LoVo (cell line): ENCODE data around the gene ANTXRL.
"Not testable (repeated sequence)": the region's sequence is repeated elsewhere in the genome, so short reads cannot be mapped to it uniquely, and the experiment has no call there.

ENCODE experiments used
- DNase-seq: peaks from one replicate; pipeline ENCODE4 v3.0.0-alpha.2; 2016; ENCODE audit warnings: low spot score

ANTXRL gene

GRCh38 chr10:46273506-46274477 is 13.0 kb upstream of the ANTXRL start:
- no peak for DNase-seq

- DNase-seq: no peak
Observed at GRCh38 chr10:46277840-46278239, 9.0 kb upstream of the ANTXRL start.

GRCh38 chr10:46282421-46282831 is 4.4 kb upstream of the ANTXRL start:
- not testable (repeated sequence) for DNase-seq

- DNase-seq: peak; percentile 60
Observed at GRCh38 chr10:46282842-46283574, 3.8 kb upstream of the ANTXRL start.

GRCh38 chr10:46283580-46284285 is 3.1 kb upstream of the ANTXRL start:
- DNase-seq: no peak

GRCh38 chr10:46284286-46285229 is 2.2 kb upstream of the ANTXRL start:
- DNase-seq: peak; percentile 84

- no peak for DNase-seq
Observed at GRCh38 chr10:46285300-46285699, 1.5 kb upstream of the ANTXRL start.

- no peak for DNase-seq
Observed at GRCh38 chr10:46285966-46286620, 704 bp upstream of the ANTXRL start.

GRCh38 chr10:46287846-46288477 is 1.2 kb downstream of the ANTXRL start:
- no peak for DNase-seq

GRCh38 chr10:46288601-46289206 is 1.9 kb downstream of the ANTXRL start:
- DNase-seq: no peak

GRCh38 chr10:46289209-46289810 is 2.5 kb downstream of the ANTXRL start:
- no peak for DNase-seq

- no peak for DNase-seq
Observed at GRCh38 chr10:46290101-46290886, 3.5 kb downstream of the ANTXRL start.

- no peak for DNase-seq
Observed at GRCh38 chr10:46291817-46292572, 5.2 kb downstream of the ANTXRL start.

GRCh38 chr10:46292573-46293023 is 5.8 kb downstream of the ANTXRL start:
- DNase-seq: no peak

GRCh38 chr10:46293228-46293627 is 6.4 kb downstream of the ANTXRL start:
- DNase-seq: no peak

GRCh38 chr10:46293832-46294640 is 7.2 kb downstream of the ANTXRL start:
- no peak for DNase-seq
